Adrenal gland (tissue), 5 donors: ENCODE results near the gene DYNLT2.

Experiments used
- CTCF ChIP-seq, 6 experiments: fragments of 450-650 bp in 4 of 6; fragments of 200-600 bp in 2 of 6; sonication (generic) in 1 of 6; IDR thresholded peaks; 1 replicate in 5 of 6; 2 replicates in 1 of 6; pipeline versions ENCODE4 v1.5.1 to v1.8.0; 2016 to 2021; ENCODE audit warnings: antibody characterized with exemption in 6 of 6, mild to moderate bottlenecking in 2 of 6, moderate library complexity in 1 of 6
- POLR2A ChIP-seq, 2 donors: fragments of 450-650 bp; IDR thresholded peaks; one replicate each; pipeline ENCODE4 v1.6.1; 2017; ENCODE audit warnings: antibody characterized with exemption in 2 of 2, mild to moderate bottlenecking in 2 of 2, moderate library complexity in 1 of 2
- donor health status: DM: no; HTN: no; CAD: no.

GRCh38 chr6:169701311-169701953 is 49.9 kb downstream of the DYNLT2 start:
- peak in 1 of 6 experiments; percentile 22 for TF ChIP-seq CTCF (IDR thresholded peaks at IDR 0.05)
- TF ChIP-seq POLR2A (IDR thresholded peaks at IDR 0.05) = no peak
